Transverse colon (tissue), 4 donors: Measurements from ENCODE around the gene GRB14.

ENCODE experiments used
- EP300 ChIP-seq: sonication (generic); formaldehyde crosslinking; IDR thresholded peaks from one replicate; pipeline ENCODE4 v1.6.1; 2017; ENCODE audit warnings: antibody characterized with exemption, low read depth
- POLR2A ChIP-seq: fragments of 450-650 bp; IDR thresholded peaks from one replicate; pipeline ENCODE4 v1.6.1; 2016; ENCODE audit warnings: antibody characterized with exemption, mild to moderate bottlenecking, moderate library complexity
- POLR2AphosphoS5 ChIP-seq, 3 donors: sonication (generic); formaldehyde crosslinking; IDR thresholded peaks; one replicate each; pipeline ENCODE4 v1.6.1; 2016; ENCODE audit warnings: antibody characterized with exemption in 3 of 3
- TF ChIP-seq, protein P1 (sequence below), 5 experiments: fragments of 200-600 bp in 3 of 5; fragments of 450-650 bp in 2 of 5; sonication (generic) in 3 of 5; IDR thresholded peaks; 1 replicate in 2 of 5; 2 replicates in 3 of 5; pipeline ENCODE4 v1.5.1; 2016 to 2017; ENCODE audit warnings: antibody characterized with exemption in 5 of 5, inconsistent platforms in 3 of 5, mild to moderate bottlenecking in 2 of 5, moderate library complexity in 1 of 5

DNA sequence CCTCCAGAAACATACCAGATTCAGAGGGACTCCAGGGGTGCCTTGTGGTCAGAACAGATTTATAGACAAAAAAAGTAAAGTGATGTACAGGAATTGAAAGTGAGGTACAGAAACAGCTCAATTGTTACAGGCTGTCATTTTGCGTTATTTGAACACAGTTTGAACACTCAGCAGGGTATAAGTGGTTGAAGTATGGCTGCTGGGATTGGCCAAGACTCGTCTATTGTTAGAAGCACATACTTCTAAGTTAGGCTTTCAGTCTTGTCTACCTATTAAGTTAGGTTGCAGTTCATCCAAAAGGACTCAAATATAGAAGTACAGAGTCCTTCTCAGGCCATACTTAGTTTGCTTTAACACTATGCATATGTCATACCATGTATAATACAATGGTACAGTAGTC lies 21.0 kb upstream of the GRB14 start:
- TF ChIP-seq POLR2A (no peak), EP300 (no peak), POLR2AphosphoS5 (IDR thresholded peaks at IDR 0.05) (no peak)
- TF ChIP-seq, protein P1, sequence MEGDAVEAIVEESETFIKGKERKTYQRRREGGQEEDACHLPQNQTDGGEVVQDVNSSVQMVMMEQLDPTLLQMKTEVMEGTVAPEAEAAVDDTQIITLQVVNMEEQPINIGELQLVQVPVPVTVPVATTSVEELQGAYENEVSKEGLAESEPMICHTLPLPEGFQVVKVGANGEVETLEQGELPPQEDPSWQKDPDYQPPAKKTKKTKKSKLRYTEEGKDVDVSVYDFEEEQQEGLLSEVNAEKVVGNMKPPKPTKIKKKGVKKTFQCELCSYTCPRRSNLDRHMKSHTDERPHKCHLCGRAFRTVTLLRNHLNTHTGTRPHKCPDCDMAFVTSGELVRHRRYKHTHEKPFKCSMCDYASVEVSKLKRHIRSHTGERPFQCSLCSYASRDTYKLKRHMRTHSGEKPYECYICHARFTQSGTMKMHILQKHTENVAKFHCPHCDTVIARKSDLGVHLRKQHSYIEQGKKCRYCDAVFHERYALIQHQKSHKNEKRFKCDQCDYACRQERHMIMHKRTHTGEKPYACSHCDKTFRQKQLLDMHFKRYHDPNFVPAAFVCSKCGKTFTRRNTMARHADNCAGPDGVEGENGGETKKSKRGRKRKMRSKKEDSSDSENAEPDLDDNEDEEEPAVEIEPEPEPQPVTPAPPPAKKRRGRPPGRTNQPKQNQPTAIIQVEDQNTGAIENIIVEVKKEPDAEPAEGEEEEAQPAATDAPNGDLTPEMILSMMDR (IDR thresholded peaks at IDR 0.05): no peak
